Measurements from ENCODE around the gene TMEM232.
"Not testable (repeated sequence)": the region's sequence is repeated elsewhere in the genome, so short reads cannot be mapped to it uniquely, and the experiment has no call there.

TMEM232 gene

GRCh38 chr5:110705349-110705748 is 21.1 kb downstream of the TMEM232 start:
- no peaks in the 10 kb centered on the region for H3K4me1 ChIP-seq (ENCODE audit: insufficient read depth, low read length)
- H3K4me3 ChIP-seq (ENCODE audit: low read length): no peak overlapping the region
- no peaks in the 10 kb centered on the region for H3K36me3 ChIP-seq (ENCODE audit: insufficient read depth, low read length)
- no peak overlapping the region for H3K27ac ChIP-seq (ENCODE audit: low read depth, low read length)
- H3K9me3 ChIP-seq (ENCODE audit: insufficient read depth, low read depth, low read length): no peaks in the 10 kb centered on the region
- no peaks in the 10 kb centered on the region for H3K27me3 ChIP-seq (ENCODE audit: insufficient read depth, low read length)
- H3K9ac ChIP-seq (ENCODE audit: low read depth, low read length): no peak overlapping the region

- Histone ChIP-seq H3K9me3 (ENCODE audit: insufficient read depth, low read depth, low read length) (no peaks in the 10 kb centered on the region), H3K27me3 (ENCODE audit: insufficient read depth, low read length) (no peaks in the 10 kb centered on the region), H3K36me3 (ENCODE audit: insufficient read depth, low read length) (no peaks in the 10 kb centered on the region), H3K4me1 (ENCODE audit: insufficient read depth, low read length) (no peaks in the 10 kb centered on the region), H3K4me3 (ENCODE audit: low read length) (no peak overlapping the region), H3K9ac (ENCODE audit: low read depth, low read length) (no peak overlapping the region), H3K27ac (ENCODE audit: low read depth, low read length) (no peak overlapping the region)
- WGBS: 92% methylated on average over 1 of the region's 2 CpGs
These were observed 23.0 kb downstream of the TMEM232 start for GRCh38 chr5:110703481-110703880.

- Histone ChIP-seq H3K36me3 (ENCODE audit: insufficient read depth, low read length) (no peaks in the 10 kb centered on the region), H3K9ac (ENCODE audit: low read depth, low read length) (no peak overlapping the region), H3K27me3 (ENCODE audit: insufficient read depth, low read length) (no peaks in the 10 kb centered on the region), H3K27ac (ENCODE audit: low read depth, low read length) (no peak overlapping the region), H3K4me1 (ENCODE audit: insufficient read depth, low read length) (no peaks in the 10 kb centered on the region), H3K9me3 (ENCODE audit: insufficient read depth, low read depth, low read length) (no peaks in the 10 kb centered on the region), H3K4me3 (ENCODE audit: low read length) (no peak overlapping the region)
- WGBS: 94% methylated on average over 3 of the region's 3 CpGs
These were observed 23.8 kb downstream of the TMEM232 start for GRCh38 chr5:110702704-110703103.

GRCh38 chr5:110702300-110702699 is 24.2 kb downstream of the TMEM232 start:
- no peak overlapping the region for H3K9ac ChIP-seq (ENCODE audit: low read depth, low read length)
- H3K27me3 ChIP-seq (ENCODE audit: insufficient read depth, low read length): no peaks in the 10 kb centered on the region
- H3K4me1 ChIP-seq (ENCODE audit: insufficient read depth, low read length): no peaks in the 10 kb centered on the region
- H3K4me3 ChIP-seq (ENCODE audit: low read length): no peak overlapping the region
- H3K36me3 ChIP-seq (ENCODE audit: insufficient read depth, low read length): no peaks in the 10 kb centered on the region
- WGBS: 100% methylated on average over 1 of the region's 1 CpG
- H3K27ac ChIP-seq (ENCODE audit: low read depth, low read length): no peak overlapping the region
- no peaks in the 10 kb centered on the region for H3K9me3 ChIP-seq (ENCODE audit: insufficient read depth, low read depth, low read length)

- H3K36me3 ChIP-seq (ENCODE audit: insufficient read depth, low read length); H3K27ac ChIP-seq (ENCODE audit: low read depth, low read length); H3K4me1 ChIP-seq (ENCODE audit: insufficient read depth, low read length); H3K4me3 ChIP-seq (ENCODE audit: low read length); H3K27me3 ChIP-seq (ENCODE audit: insufficient read depth, low read length); H3K9ac ChIP-seq (ENCODE audit: low read depth, low read length); H3K9me3 ChIP-seq (ENCODE audit: insufficient read depth, low read depth, low read length): not testable (repeated sequence)
- WGBS: 81% methylated on average over 5 of the region's 5 CpGs
These were observed 33.8 kb downstream of the TMEM232 start for GRCh38 chr5:110692669-110693068.

- not testable (repeated sequence) for H3K36me3 ChIP-seq (ENCODE audit: insufficient read depth, low read length); H3K9ac ChIP-seq (ENCODE audit: low read depth, low read length); H3K27ac ChIP-seq (ENCODE audit: low read depth, low read length); H3K9me3 ChIP-seq (ENCODE audit: insufficient read depth, low read depth, low read length); H3K27me3 ChIP-seq (ENCODE audit: insufficient read depth, low read length); H3K4me3 ChIP-seq (ENCODE audit: low read length); H3K4me1 ChIP-seq (ENCODE audit: insufficient read depth, low read length)
- 100% methylated on average over 1 of the region's 1 CpG for WGBS
These were observed 35.9 kb downstream of the TMEM232 start for GRCh38 chr5:110690587-110690986.

GRCh38 chr5:110687485-110687884 is 39.0 kb downstream of the TMEM232 start:
- Histone ChIP-seq H3K4me3 (ENCODE audit: low read length) (no peak overlapping the region), H3K27me3 (ENCODE audit: insufficient read depth, low read length) (no peaks in the 10 kb centered on the region), H3K9ac (ENCODE audit: low read depth, low read length) (no peak overlapping the region), H3K9me3 (ENCODE audit: insufficient read depth, low read depth, low read length) (no peaks in the 10 kb centered on the region), H3K4me1 (ENCODE audit: insufficient read depth, low read length) (no peaks in the 10 kb centered on the region), H3K36me3 (ENCODE audit: insufficient read depth, low read length) (no peaks in the 10 kb centered on the region), H3K27ac (ENCODE audit: low read depth, low read length) (no peak overlapping the region)
- no CpG with 5 or more reads among the region's 1 CpG for WGBS

GRCh38 chr5:110686270-110686669 is 40.2 kb downstream of the TMEM232 start:
- no peaks in the 10 kb centered on the region for H3K27me3 ChIP-seq (ENCODE audit: insufficient read depth, low read length)
- no peaks in the 10 kb centered on the region for H3K36me3 ChIP-seq (ENCODE audit: insufficient read depth, low read length)
- no peak overlapping the region for H3K27ac ChIP-seq (ENCODE audit: low read depth, low read length)
- H3K9ac ChIP-seq (ENCODE audit: low read depth, low read length): no peak overlapping the region
- WGBS: 95% methylated on average over 1 of the region's 2 CpGs
- no peaks in the 10 kb centered on the region for H3K4me1 ChIP-seq (ENCODE audit: insufficient read depth, low read length)
- no peak overlapping the region for H3K4me3 ChIP-seq (ENCODE audit: low read length)
- no peaks in the 10 kb centered on the region for H3K9me3 ChIP-seq (ENCODE audit: insufficient read depth, low read depth, low read length)

- Histone ChIP-seq H3K4me1 (ENCODE audit: insufficient read depth, low read length) (no peaks in the 10 kb centered on the region), H3K36me3 (ENCODE audit: insufficient read depth, low read length) (no peaks in the 10 kb centered on the region), H3K9me3 (ENCODE audit: insufficient read depth, low read depth, low read length) (no peaks in the 10 kb centered on the region), H3K27ac (ENCODE audit: low read depth, low read length) (no peak overlapping the region), H3K9ac (ENCODE audit: low read depth, low read length) (no peak overlapping the region), H3K27me3 (ENCODE audit: insufficient read depth, low read length) (no peaks in the 10 kb centered on the region), H3K4me3 (ENCODE audit: low read length) (no peak overlapping the region)
These were observed 44.5 kb downstream of the TMEM232 start for GRCh38 chr5:110681953-110682352.

GRCh38 chr5:110681109-110681508 is 45.4 kb downstream of the TMEM232 start:
- no peak overlapping the region for H3K4me3 ChIP-seq (ENCODE audit: low read length)
- no peak overlapping the region for H3K27ac ChIP-seq (ENCODE audit: low read depth, low read length)
- no peak overlapping the region for H3K9ac ChIP-seq (ENCODE audit: low read depth, low read length)
- H3K4me1 ChIP-seq (ENCODE audit: insufficient read depth, low read length): no peaks in the 10 kb centered on the region
- no peaks in the 10 kb centered on the region for H3K9me3 ChIP-seq (ENCODE audit: insufficient read depth, low read depth, low read length)
- H3K27me3 ChIP-seq (ENCODE audit: insufficient read depth, low read length): no peaks in the 10 kb centered on the region
- H3K36me3 ChIP-seq (ENCODE audit: insufficient read depth, low read length): no peaks in the 10 kb centered on the region
- 89% methylated on average over 3 of the region's 3 CpGs for WGBS

GRCh38 chr5:110676554-110676953 is 49.9 kb downstream of the TMEM232 start:
- H3K4me1 ChIP-seq (ENCODE audit: insufficient read depth, low read length); H3K27me3 ChIP-seq (ENCODE audit: insufficient read depth, low read length); H3K27ac ChIP-seq (ENCODE audit: low read depth, low read length); H3K9ac ChIP-seq (ENCODE audit: low read depth, low read length); H3K9me3 ChIP-seq (ENCODE audit: insufficient read depth, low read depth, low read length); H3K36me3 ChIP-seq (ENCODE audit: insufficient read depth, low read length); H3K4me3 ChIP-seq (ENCODE audit: low read length): not testable (repeated sequence)
- WGBS: 96% methylated on average over 8 of the region's 9 CpGs

- Histone ChIP-seq H3K4me3 (ENCODE audit: low read length) (no peak overlapping the region), H3K36me3 (ENCODE audit: insufficient read depth, low read length) (no peaks in the 10 kb centered on the region), H3K9me3 (ENCODE audit: insufficient read depth, low read depth, low read length) (no peaks in the 10 kb centered on the region), H3K27me3 (ENCODE audit: insufficient read depth, low read length) (no peaks in the 10 kb centered on the region), H3K9ac (ENCODE audit: low read depth, low read length) (no peak overlapping the region), H3K4me1 (ENCODE audit: insufficient read depth, low read length) (peaks cover 13% of the 10 kb centered on the region), H3K27ac (ENCODE audit: low read depth, low read length) (no peak overlapping the region)
- WGBS: 52% methylated on average over 5 of the region's 6 CpGs
These were observed 61.2 kb downstream of the TMEM232 start for GRCh38 chr5:110665184-110665726.
